IMR-90 (cell line): ENCODE results near the gene KRTAP5-9. TPM values are rescaled to one million over a fixed set of nuclear protein-coding genes. Genes with fewer than 3 reads are reported as not detected.

Experiments
- ATAC-seq: fragments of 200-7000 bp; cut with Tn5 transposase; 2 replicates; pipeline ENCODE4 v1.9.1; 2020; ENCODE audit warnings: low read depth, mild to moderate bottlenecking, moderate library complexity
- BruUV-seq: library from RNA; stranded (reverse); fragments of 400-500 nt; replicated peaks from 2 replicates; lab custom pipeline; 2021; lab: Mats Ljungman, UMichigan
- CTCF ChIA-PET: fragments of 300-600 bp; formaldehyde crosslinking; extraction: SDS; loops from one replicate; lab custom pipeline; 2021; ENCODE audit warnings: antibody characterized with exemption; lab: Yijun Ruan, JAX
- POLR2A ChIA-PET: fragments of 300-600 bp; sonication (Branson Sonifier 250); formaldehyde crosslinking; loops from one replicate; lab custom pipeline; 2022; ENCODE audit warnings: antibody characterized with exemption; ENCODE audit not compliant: unreplicated experiment; lab: Charles Lee
- DNase-seq: peaks from one replicate; pipeline ENCODE4 v3.0.0; 2013
- H2AFZ ChIP-seq: replicated peaks from 2 replicates; pipeline ENCODE3; 2013; ENCODE audit warnings: low read length, mild to moderate bottlenecking; ENCODE audit not compliant: poor library complexity
- H2AK5ac ChIP-seq: 2 replicates; pipeline ENCODE4 v1.6.1; 2013; ENCODE audit warnings: low read depth, low read length, inconsistent platforms
- H2AK9ac ChIP-seq: replicated peaks from 2 replicates; pipeline ENCODE3; 2013; ENCODE audit warnings: mild to moderate bottlenecking, low read depth, low read length, moderate library complexity; ENCODE audit not compliant: poor library complexity
- H2BK120ac ChIP-seq: 2 replicates; pipeline ENCODE4 v1.6.1; 2013; ENCODE audit warnings: low read depth, low read length, inconsistent platforms
- H2BK15ac ChIP-seq: 3 replicates; pipeline ENCODE4 v1.6.1; 2013; ENCODE audit warnings: low read depth, low read length, inconsistent platforms
- H2BK20ac ChIP-seq: 2 replicates; pipeline ENCODE4 v1.6.1; 2013; ENCODE audit warnings: low read depth, mild to moderate bottlenecking, inconsistent platforms, low read length, moderate library complexity
- H2BK5ac ChIP-seq: 2 replicates; pipeline ENCODE4 v1.6.1; 2013; ENCODE audit warnings: mild to moderate bottlenecking, low read depth, low read length, inconsistent platforms; ENCODE audit not compliant: poor library complexity, severe bottlenecking
- H3K14ac ChIP-seq: replicated peaks from 2 replicates; pipeline ENCODE4 v1.6.1; 2013; ENCODE audit warnings: low read depth, low read length, inconsistent platforms
- H3K18ac ChIP-seq: 2 replicates; pipeline ENCODE4 v1.6.1; 2013; ENCODE audit warnings: low read depth, low read length, control low read depth
- H3K23ac ChIP-seq: 2 replicates; pipeline ENCODE4 v1.6.1; 2013; ENCODE audit warnings: low read depth, low read length, inconsistent platforms
- H3K27ac ChIP-seq: 2 replicates; pipeline ENCODE4 v1.5.1; 2013; ENCODE audit warnings: mild to moderate bottlenecking, control low read depth, low read length; ENCODE audit not compliant: insufficient read depth
- H3K27me3 ChIP-seq: 2 replicates; pipeline ENCODE4 v1.6.1; 2013; ENCODE audit warnings: low read length; ENCODE audit not compliant: control insufficient read depth, insufficient read depth
- H3K36me3 ChIP-seq: 2 replicates; pipeline ENCODE4 v1.6.1; 2013; ENCODE audit warnings: low read length, mixed read lengths; ENCODE audit not compliant: control insufficient read depth, insufficient read depth
- H3K4ac ChIP-seq: 2 replicates; pipeline ENCODE4 v1.6.1; 2013; ENCODE audit warnings: low read depth, low read length, inconsistent platforms
- H3K4me1 ChIP-seq: 2 replicates; pipeline ENCODE4 v1.6.1; 2013; ENCODE audit warnings: low read length, mixed read lengths; ENCODE audit not compliant: control insufficient read depth, insufficient read depth
- H3K4me2 ChIP-seq: 2 replicates; pipeline ENCODE4 v1.6.1; 2013; ENCODE audit warnings: low read depth, mild to moderate bottlenecking, control low read depth, low read length, moderate library complexity
- H3K4me3 ChIP-seq: 2 replicates; pipeline ENCODE4 v1.5.1; 2013; ENCODE audit warnings: low read depth, mild to moderate bottlenecking, control low read depth, low read length, moderate library complexity; ENCODE audit not compliant: insufficient read depth
- H3K56ac ChIP-seq: 2 replicates; pipeline ENCODE4 v1.6.1; 2013; ENCODE audit warnings: low read length, inconsistent platforms; ENCODE audit not compliant: insufficient read depth; ENCODE audit errors: extremely low read depth
- H3K79me1 ChIP-seq, 2 experiments: 2 replicates each; pipeline ENCODE4 v1.6.1; 2013; ENCODE audit warnings: low read length in 2 of 2, inconsistent platforms in 1 of 2, low read depth in 1 of 2
- H3K9ac ChIP-seq: 2 replicates; pipeline ENCODE4 v1.6.1; 2013; ENCODE audit warnings: low read depth, low read length, control low read depth
- H3K9me1 ChIP-seq: 2 replicates; pipeline ENCODE4 v1.6.1; 2013; ENCODE audit warnings: low read length, inconsistent platforms; ENCODE audit not compliant: insufficient read depth
- H3K9me3 ChIP-seq: 2 replicates; pipeline ENCODE4 v1.6.1; 2013; ENCODE audit warnings: low read length; ENCODE audit not compliant: control insufficient read depth, insufficient read depth
- H4K20me1 ChIP-seq: 2 replicates; pipeline ENCODE4 v1.6.1; 2013; ENCODE audit warnings: low read length, inconsistent platforms; ENCODE audit not compliant: insufficient read depth
- H4K5ac ChIP-seq: 2 replicates; pipeline ENCODE4 v1.6.1; 2013; ENCODE audit warnings: mild to moderate bottlenecking, low read depth, low read length, control low read depth
- H4K8ac ChIP-seq, 2 experiments: 2 replicates each; pipeline ENCODE4 v1.6.1; 2013; ENCODE audit warnings: low read depth in 2 of 2, low read length in 2 of 2, control low read depth in 1 of 2, inconsistent platforms in 1 of 2
- H4K91ac ChIP-seq: 2 replicates; pipeline ENCODE4 v1.6.1; 2013; ENCODE audit warnings: low read depth, low read length, inconsistent platforms; ENCODE audit not compliant: insufficient read depth
- BHLHE40 ChIP-seq: fragments of 150-350 bp; IDR thresholded peaks from 2 replicates; pipeline ENCODE4 v1.6.1; 2016; ENCODE audit warnings: mild to moderate bottlenecking, low read depth, low read length
- CHD1 ChIP-seq: IDR thresholded peaks from 2 replicates; pipeline ENCODE4 v1.6.1; 2012; ENCODE audit warnings: low read depth, low read length, improper control_type of control experiment
- MAZ ChIP-seq: IDR thresholded peaks from 2 replicates; pipeline ENCODE4 v1.6.1; 2012; ENCODE audit warnings: low read depth, mild to moderate bottlenecking, low read length, improper control_type of control experiment, moderate library complexity, borderline replicate concordance
- MXI1 ChIP-seq: IDR thresholded peaks from 2 replicates; pipeline ENCODE4 v1.6.1; 2012; ENCODE audit warnings: low read depth, mild to moderate bottlenecking, low read length, moderate library complexity, borderline replicate concordance
- RAD21 ChIP-seq: IDR thresholded peaks from 2 replicates; pipeline ENCODE4 v1.6.1; 2012; ENCODE audit warnings: low read length, improper control_type of control experiment
- RCOR1 ChIP-seq: IDR thresholded peaks from 2 replicates; pipeline ENCODE4 v1.6.1; 2012; ENCODE audit warnings: mild to moderate bottlenecking, low read length, improper control_type of control experiment; ENCODE audit not compliant: insufficient replicate concordance
- WGBS, 2 experiments: methylation state at CpG; one replicate each; pipeline versions ENCODE4 v1.1.5 to v1.1.7; 2013; ENCODE audit warnings: missing lambda C conversion rate in 2 of 2; ENCODE audit not compliant: insufficient read length in 1 of 2; ENCODE audit errors: extremely low coverage in 2 of 2; 5-methylcytosine and 5-hydroxymethylcytosine counted together
- dilution Hi-C: fragments of 300-500 bp; cut with HindIII; formaldehyde crosslinking; loops from one replicate; pipeline ENCODE4 v1.14.3; 2018; ENCODE audit warnings: low sequenced_read_pairs; ENCODE audit not compliant: unreplicated experiment
- in situ Hi-C: fragments of 300-500 bp; cut with MboI; formaldehyde crosslinking; loops from 3 replicates; pipeline ENCODE4 v1.14.3; 2019; ENCODE audit warnings: low sequenced_read_pairs, inconsistent platforms, mixed read lengths
- intact Hi-C: fragments of 100-400 bp; cut with micrococcal nuclease; formaldehyde crosslinking; loops from 2 replicates; pipeline ENCODE4 v1.10.0; 2022
- polyA plus RNA-seq, 3 experiments: library from polyadenylated mRNA; depleted of rRNA; stranded (reverse); fragments of >200 nt; gene quantifications; 2 replicates each; pipeline ENCODE4 v1.2.3, GENCODE V29; 2012; ENCODE audit warnings: low replicate concordance in 1 of 3
- total RNA-seq: library from RNA; depleted of rRNA; stranded (reverse); fragments of >200 nt; gene quantifications from 2 replicates; pipeline ENCODE4 v1.2.3, GENCODE V29; 2012
- TF ChIP-seq, protein P1 (sequence below): conservative IDR thresholded peaks from 2 replicates; pipeline ENCODE4 v1.5.1; 2012; ENCODE audit warnings: mild to moderate bottlenecking, low read depth, low read length, improper control_type of control experiment

KRTAP5-9 gene
- total and polyA plus RNA-seq, 2 of the 4 experiments (the other 2 are of a cell fraction), result 0.09 TPM; not detected in 1

DNA sequence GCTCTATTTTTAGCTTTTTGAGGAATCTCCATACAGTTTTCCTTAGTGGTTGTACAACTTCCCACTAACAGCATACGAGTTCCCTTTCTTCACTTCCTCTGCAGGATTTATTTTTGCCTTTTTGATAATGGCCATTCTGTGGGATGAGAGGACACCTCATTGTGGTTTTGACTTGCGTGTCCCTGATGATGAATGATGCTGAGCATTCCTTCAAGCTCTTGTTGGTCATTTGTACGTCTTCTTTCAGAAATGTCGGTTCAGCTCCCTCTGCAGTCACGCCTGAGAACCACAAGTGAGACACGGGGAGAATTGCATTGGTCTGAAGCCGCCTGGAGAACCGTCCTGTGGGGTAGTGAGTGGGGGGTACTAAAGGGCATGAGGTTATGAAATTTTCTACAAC lies 15.2 kb downstream of the KRTAP5-9 start:
- Histone ChIP-seq H3K4ac (no peak overlapping the region), H2AFZ (no peak overlapping the region), H3K18ac (no peak overlapping the region), H2AK5ac (no peak overlapping the region), H3K4me1 (no peaks in the 10 kb centered on the region), H3K36me3 (no peaks in the 10 kb centered on the region), H3K27me3 (peaks cover 12% of the 10 kb centered on the region), H3K23ac (no peak overlapping the region), H3K9ac (no peak overlapping the region), H3K27ac (no peak overlapping the region), H2BK120ac (no peak overlapping the region), H4K5ac (no peak overlapping the region), H2BK15ac (no peak overlapping the region), H2AK9ac (no peak overlapping the region), H3K79me1 (no peaks in the 10 kb centered on the region), H3K14ac (no peak overlapping the region), H3K9me1 (no peaks in the 10 kb centered on the region), H3K4me3 (no peak overlapping the region), H3K56ac (no peak overlapping the region), H4K8ac (no peak overlapping the region), H2BK5ac (no peak overlapping the region), H2BK20ac (no peak overlapping the region), H4K91ac (no peak overlapping the region), H3K9me3 (no peaks in the 10 kb centered on the region), H4K20me1 (no peaks in the 10 kb centered on the region), H3K4me2 (no peak overlapping the region)
- WGBS, 2 experiments, result 13% methylated on average over 7 of the region's 8 CpGs; no CpG with 5 or more reads in 1 of the 2 experiments
- in situ Hi-C loops (no loop called here), intact Hi-C loops (loop anchor here (1.0 kb wide), 1 partner anchor 37 kb away; no protein-coding TSS in a partner anchor), dilution Hi-C loops (no loop called here)
- TF ChIP-seq MXI1, result no peak
- no peak for TF ChIP-seq BHLHE40
- TF ChIP-seq MAZ, result no peak
- TF ChIP-seq, protein P1, sequence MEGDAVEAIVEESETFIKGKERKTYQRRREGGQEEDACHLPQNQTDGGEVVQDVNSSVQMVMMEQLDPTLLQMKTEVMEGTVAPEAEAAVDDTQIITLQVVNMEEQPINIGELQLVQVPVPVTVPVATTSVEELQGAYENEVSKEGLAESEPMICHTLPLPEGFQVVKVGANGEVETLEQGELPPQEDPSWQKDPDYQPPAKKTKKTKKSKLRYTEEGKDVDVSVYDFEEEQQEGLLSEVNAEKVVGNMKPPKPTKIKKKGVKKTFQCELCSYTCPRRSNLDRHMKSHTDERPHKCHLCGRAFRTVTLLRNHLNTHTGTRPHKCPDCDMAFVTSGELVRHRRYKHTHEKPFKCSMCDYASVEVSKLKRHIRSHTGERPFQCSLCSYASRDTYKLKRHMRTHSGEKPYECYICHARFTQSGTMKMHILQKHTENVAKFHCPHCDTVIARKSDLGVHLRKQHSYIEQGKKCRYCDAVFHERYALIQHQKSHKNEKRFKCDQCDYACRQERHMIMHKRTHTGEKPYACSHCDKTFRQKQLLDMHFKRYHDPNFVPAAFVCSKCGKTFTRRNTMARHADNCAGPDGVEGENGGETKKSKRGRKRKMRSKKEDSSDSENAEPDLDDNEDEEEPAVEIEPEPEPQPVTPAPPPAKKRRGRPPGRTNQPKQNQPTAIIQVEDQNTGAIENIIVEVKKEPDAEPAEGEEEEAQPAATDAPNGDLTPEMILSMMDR, result peak; percentile 40
- TF ChIP-seq CHD1, result no peak
- no peak for TF ChIP-seq RCOR1
- peak; percentile 42 for TF ChIP-seq RAD21
- ATAC-seq (peak; percentile 80), DNase-seq (peak; percentile 62)
- ChIA-PET CTCF (interaction anchor here (0.7 to 0.8 kb wide), 2 partner anchors 8 to 9 kb away, joined by 3 to 4 read pairs; no protein-coding TSS in a partner anchor), POLR2A (no interaction called here)
- no TSS peak for BruUV-seq
